GM21381 (cell line): ENCODE measurements around the gene ITLN2.
"Not testable (repeated sequence)": the region's sequence is repeated elsewhere in the genome, so short reads cannot be mapped to it uniquely, and the experiment has no call there.

ENCODE experiments used
- ATAC-seq: cut with Tn5 transposase; IDR thresholded peaks from one replicate; pipeline ENCODE4 v1.9.1; 2021; ENCODE audit warnings: mild to moderate bottlenecking, moderate library complexity; ENCODE audit not compliant: unreplicated experiment

Gene ITLN2

DNA sequence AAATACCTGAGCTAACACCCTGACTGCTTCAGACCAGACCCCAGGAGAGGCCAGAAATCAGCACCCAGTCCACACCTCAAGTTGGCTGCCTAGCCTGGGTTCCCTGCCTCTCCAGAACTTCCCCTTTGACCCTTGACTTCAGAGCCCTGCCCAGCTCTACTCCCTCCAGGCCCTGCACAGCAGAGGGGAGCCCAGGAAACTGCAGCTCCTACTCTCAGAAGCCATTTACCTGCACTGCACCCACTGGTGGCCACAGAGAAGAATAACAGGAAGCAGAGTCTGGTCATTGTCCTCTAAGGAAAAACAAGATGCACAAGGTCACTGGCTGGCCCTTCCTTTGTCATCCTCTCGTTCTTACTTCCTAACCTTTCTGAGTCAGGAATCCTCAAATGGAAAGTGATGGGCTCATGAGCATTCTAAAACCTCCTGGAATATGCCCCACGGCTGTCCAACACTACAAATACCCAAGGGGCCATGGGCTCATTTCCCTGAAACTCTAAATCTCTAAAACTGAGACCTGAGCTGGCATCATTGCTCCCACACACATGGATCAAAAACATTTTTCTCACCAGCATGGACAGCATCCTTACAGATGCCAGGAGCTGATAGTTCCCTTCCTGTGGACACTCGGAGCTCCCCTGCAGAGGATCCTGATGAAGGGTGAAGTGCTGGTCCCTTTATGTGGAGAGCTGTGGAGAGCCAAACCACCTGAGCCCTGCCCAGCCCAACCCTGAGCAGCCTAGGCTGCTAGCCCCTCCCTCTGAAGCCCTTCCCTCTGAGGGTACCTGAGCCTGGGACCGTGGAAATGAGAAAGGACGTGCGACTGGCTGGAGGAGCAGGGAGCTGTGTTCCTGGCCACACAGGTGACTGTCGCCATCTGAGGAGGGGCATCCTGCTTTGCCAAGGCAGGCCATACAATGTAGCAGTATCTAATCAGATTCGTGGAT lies at the start of gene ITLN2:
TSS of gene ITLN2 (minus strand) at position 652 of the 947 bp plus-strand sequence. CDS start at position 584, 68 bp downstream.
- ATAC-seq = no peak

DNA sequence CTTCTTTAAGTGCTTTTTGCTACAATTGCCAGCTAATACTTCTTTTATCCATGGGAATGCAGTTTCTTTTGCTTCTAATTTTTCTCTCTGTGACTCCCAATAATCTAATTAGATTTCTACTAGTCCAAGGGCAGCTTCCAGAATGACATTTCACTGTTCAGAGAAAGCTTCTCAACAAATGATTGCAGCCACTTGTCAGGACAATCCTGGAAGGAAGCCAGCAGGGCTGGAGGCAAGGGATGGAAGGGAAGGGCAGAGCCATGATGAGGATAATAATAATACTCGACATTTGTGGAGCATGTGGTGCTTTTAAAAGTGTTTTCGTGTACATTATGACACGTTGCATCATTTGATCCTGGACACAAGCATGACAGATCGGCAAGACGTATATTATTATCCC lies 46.9 kb upstream of the ITLN2 start:
- no peak for ATAC-seq

DNA sequence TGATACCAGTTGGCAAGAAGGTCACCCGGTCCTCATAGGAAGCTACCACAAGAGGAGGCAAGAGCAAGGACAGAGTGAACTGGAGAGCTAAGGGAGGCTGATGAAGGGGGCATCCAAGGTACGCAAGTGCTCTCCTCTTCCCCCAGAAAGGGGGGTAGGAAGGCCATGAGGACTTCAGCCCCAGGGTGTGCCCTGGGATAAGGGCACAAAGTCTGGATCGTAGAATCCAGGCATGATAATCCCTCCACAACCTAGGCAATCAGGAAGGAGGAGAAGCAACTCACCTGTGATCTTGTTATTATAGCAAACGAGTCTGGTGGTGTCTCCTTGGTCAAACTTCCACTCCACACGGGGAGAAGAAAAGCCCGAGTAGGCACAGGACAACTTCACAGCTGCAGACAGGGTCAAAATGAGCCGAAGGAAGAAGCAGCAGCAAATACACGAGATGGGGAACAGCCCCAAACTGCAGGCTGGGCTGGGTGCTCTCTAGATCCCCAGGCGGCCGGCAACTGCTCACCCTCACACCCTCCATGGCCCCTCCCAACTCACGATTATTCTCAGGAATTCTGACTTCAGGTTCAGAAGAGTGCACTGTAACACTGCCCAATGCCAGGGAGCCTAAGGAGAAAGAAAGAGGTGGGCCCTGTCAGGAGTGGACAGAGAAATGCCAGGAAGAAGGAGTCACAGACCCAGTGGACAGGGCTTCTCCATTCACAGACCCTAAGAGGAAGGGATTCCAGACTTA lies 46.3 kb upstream of the ITLN2 start:
- ATAC-seq = no peak

GRCh38 chr1:160999376-160999775 lies 44.8 kb upstream of the ITLN2 start:
- ATAC-seq = no peak

DNA sequence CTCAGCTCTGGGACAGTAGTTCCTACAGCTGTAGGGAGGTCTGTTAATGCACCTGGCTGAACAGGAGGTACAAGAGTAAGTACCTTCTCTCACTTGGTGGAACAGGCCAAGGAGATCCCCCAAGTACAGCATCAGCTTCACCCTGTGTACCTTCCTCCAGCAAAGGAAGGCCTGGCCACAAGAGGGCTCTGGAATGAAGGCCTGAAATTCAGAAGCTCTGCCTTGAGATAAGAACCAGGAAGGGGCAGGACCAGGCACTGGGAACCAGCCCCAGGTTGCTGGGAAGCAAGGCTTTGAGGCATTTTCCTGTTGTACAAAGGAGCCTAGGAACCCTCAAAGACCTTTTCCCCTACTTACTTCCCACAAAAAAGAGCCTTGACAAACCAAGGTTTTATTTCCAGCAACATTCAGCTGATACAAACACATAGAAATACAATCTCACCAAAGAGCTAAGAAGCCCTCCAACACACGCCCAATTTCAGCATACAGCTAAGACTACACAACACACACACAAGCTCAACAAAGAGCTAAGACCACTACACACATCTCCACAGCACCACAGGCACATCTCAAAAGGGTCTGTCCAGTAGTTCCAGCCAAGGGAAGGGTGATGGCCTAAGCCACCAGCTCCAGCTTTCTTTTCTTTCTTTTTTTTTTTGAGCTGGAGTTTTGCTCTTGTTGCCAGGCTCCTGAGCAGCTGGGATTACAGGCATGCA lies 42.9 kb upstream of the ITLN2 start:
- no peak for ATAC-seq

DNA sequence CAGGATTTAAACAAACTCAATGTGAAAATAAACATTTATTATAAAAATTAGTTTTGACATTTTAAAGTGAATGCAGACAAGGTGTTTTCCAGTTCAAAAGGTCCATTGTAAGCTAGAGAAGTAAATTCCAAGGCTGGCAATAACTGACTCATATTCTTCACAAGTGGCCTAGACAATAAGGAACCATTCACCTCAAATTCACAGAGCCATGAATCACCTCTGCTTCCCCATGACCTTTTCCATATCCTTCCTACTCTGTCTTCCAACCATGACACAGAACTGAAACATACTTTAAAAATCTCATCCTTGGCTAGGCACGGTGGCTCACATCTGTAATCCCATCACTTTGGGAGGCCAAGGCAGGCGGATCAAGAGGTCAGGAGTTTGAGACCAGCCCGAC lies 41.6 kb upstream of the ITLN2 start:
- ATAC-seq = no peak

GRCh38 chr1:160993544-160994193 lies 39.1 kb upstream of the ITLN2 start:
- ATAC-seq = no peak

DNA sequence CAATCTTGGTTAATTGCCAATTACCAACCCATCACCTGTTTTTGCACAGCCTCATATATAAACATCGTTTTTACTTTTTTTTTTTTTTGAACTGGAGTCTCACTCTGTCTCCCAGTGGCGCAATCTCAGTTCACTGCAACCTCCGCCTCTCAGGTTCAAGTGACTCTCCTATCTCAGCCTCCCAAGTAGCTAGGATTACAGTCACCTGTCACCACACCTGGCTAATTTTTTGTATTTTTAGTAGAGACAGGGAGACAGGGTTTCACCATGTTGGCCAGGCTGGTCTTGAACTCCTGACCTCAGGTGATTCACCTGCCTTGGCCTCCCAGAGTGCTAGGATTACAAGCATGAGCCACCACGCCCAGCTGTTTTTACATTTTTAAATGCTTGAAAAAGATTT lies 37.4 kb upstream of the ITLN2 start:
- ATAC-seq = not testable (repeated sequence)

DNA sequence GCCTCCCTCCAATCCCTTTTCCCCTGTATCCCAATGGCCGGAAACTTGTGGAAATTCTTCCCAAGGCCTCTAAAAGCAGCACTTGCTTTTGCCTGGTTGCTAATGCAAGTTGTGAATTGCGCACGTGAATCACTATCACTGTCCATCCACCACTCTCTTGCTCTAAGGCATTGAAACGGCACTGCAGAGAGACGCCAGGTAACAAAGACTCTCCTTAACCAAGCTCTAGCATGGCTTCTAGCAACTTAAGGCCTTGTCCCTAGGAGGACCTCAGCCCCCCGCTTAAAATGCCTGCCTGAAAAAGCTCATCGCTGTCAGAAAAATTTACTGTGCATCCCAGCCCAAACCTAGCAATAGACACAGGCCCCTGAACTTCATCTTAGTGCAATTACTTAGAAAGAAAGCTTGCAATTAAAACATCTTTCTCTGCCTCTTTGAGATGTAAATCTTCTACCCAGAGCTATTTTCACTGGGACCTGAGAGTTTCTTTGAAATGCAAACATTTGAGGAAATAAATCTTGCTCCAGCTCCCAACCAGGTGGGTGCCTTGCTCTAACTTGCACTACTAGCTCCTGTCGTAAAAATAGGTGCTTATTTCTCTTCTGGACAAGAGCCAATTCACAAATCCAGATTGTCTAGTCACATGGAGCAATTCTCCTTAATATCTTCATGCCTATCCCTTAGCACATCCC lies 32.9 kb upstream of the ITLN2 start:
- no peak for ATAC-seq

DNA sequence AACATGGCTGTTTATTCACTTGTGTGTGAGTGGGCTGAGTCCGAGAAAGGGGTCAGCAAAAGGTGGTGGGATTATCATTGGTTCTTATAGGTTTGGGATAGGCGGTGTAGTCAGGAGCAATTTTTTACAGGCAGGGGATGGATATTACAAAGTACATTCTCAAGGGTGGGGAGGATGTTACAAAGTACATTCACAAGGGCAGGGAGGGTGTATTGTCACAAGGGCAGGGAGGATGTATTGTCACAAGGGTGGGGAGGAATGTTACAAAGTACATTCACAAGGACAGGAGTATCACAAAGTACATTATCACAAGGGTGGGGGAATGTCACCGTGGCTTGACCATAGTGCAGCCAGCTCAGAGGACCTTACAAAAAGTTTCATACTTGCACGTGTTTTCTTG lies 31.1 kb upstream of the ITLN2 start:
- ATAC-seq = no peak

DNA sequence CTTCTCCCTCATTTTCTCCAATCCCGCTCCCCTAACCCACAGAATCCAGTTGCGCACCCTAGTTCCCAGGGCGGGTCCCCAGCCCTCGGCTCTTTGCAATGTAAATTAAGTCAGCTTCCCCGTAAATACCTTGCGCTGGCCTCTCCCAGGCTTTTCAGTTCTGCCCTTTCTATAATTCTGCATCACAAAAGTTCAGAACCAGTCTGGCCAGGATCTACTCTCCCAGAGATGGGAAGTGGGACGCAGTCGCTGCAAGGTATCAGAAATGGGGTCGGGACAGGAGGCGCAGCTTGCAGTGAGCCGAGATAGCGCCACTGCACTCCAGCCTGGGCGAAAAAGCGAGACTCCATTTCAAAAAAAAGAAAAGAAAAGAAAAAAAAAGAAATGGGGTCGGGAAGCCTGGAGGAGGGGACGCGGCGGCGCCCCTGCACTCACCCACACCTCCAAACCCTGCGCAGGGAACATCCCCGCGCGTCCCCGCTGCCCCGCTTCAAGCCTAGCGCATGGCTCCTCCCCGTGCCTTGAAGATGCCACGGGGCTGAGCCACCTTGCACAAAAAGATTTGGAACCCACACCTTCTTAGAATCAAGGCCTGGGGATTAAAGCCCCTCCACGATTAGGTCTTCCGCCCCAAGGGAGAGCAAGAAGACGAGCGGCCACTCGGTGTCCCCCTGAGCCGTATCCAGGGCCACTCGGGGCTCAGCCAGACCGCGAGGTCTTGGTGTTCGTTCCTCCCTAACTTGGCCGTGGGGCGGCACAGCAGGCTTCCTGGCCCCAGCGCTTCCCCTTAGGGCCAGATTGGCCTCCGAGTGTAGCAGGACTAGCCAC lies 27.2 kb upstream of the ITLN2 start:
- no peak for ATAC-seq

- ATAC-seq = no peak
Observed at GRCh38 chr1:160979286-160979685, 24.7 kb upstream of the ITLN2 start.

DNA sequence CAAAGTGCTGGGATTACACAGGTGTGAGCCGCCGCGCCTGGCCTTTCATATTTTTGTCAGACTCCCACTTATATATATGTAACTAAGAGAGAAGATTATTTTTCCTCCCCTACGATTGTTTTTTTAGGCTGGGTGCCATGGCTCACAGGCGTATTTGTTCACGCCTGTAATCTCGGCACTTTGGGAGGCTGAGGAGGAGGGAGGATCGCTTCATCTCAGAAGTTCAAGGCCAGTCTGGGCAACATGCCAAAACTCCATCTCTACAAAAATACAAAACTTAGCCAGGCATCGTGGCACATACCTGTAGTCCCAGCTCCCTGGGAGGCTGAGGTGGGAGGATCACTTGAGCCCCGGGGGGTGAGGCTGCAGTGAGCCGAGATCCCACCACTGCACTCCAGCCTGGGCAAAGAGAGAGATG lies 23.9 kb upstream of the ITLN2 start:
- ATAC-seq = no peak

DNA sequence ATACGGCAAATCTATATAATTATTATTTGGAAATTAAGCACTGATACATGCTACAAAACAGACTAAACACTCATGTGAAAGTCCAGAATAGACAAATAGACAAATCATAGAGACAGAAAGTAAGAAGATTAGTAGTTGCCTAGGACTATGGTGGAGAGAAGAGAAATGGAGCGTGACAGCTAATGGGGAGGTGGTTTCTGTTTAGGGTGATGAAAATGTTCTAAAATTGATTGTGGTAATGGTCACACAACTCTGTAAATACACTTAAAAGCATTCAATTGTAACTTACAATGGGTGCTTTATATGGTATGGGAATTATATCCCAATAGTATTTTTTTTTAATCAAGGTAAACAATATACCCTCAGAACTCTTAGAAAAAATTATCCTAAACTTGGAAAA lies 20.4 kb upstream of the ITLN2 start:
- no peak for ATAC-seq

DNA sequence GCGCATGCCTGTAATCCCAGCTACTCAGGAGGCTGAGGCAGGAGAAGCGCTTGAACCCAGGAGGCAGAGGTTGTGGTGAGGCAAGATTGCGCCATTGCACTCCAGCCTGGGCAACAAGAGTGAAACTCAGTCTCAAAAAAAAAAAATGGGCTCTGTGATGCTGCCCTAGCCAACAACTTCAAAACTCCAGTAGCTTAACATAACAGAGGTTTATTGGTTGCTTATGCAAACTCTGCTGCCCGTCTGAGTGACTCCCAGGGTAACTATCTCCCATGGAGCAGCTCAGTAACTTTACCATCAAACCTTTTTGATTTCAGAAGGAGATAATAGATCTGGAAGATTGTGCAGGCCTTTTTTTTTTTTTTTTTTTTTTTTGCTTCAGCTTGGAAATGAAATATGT lies 18.9 kb upstream of the ITLN2 start:
- no peak for ATAC-seq

DNA sequence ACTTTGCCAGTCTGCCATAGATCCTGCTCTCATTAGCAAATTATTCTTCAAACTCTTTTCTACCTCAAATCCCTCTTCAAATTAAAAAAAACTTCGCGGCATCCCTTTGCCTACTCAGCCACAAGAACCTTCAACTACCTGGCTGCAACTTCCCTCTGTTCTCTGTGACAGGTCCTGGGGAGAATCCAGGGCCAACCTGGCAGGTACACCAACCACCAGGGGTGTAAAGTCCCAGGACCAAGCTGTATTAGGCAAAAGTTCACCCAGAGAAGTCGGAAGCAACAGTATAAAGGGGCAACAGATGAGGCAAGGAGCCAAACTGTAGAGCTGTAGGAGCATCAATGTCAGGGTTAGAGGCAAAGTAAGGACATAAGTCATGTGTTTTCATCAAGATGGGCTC lies 18.3 kb upstream of the ITLN2 start:
- no peak for ATAC-seq

DNA sequence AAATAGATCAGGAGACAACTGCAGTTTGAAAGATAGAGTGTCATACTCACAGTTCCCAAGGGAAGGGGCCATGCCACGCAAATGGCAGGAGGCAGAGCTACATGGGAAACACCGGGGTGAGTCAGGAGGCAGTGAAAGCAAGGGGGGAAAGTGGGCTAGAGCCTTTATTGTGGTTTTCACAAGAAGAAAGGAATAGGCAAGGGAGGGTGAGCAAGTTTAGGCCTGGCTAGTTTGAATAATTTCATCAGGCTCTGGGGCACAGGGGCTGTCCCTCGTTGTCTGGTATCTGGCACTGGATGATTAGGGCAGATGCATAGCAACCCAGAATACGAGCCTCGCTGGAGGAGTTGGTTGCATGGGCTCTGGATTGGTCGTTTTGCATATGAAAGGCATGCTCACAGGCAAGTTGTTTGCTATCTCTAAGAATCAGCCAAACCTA lies 17.0 kb upstream of the ITLN2 start:
- no peak for ATAC-seq

- no peak for ATAC-seq
Observed at GRCh38 chr1:160963521-160963920, 8.9 kb upstream of the ITLN2 start.

DNA sequence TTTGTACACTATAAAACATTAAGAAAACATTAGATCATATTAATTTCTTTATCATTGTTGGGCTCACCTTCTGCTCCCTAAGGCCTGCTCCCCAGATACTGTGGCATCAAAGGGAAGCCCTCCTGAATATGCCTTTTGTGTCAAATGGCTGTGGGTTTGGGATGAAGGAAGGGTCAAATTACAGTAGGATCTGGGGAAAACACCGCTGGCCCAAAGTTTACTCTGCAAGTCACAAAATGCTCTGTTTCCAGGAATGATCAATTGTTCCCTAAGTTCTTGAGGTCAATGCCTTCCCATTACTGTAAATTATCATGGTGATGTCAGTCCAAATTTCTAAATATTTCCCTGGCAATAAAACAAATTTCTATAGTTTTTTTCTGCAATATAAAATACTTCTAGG lies 6.8 kb upstream of the ITLN2 start:
- ATAC-seq = no peak
